GM12878 (cell line): Measurements from ENCODE around the gene SOX4. TPM values are rescaled to one million over a fixed set of nuclear protein-coding genes. Genes with fewer than 3 reads are reported as not detected.

ENCODE experiments used
- ATF7 ChIP-seq: fragments of 450-650 bp; IDR thresholded peaks from 2 replicates; pipeline ENCODE4 v1.6.1; 2016; ENCODE audit warnings: low read depth, mild to moderate bottlenecking
- BCLAF1 ChIP-seq: fragments of 450-650 bp; IDR thresholded peaks from 2 replicates; pipeline ENCODE4 v1.6.1; 2017; ENCODE audit warnings: antibody characterized with exemption, mild to moderate bottlenecking, moderate library complexity
- JUNB ChIP-seq: IDR thresholded peaks from 2 replicates; pipeline ENCODE4 v1.6.1; 2016; ENCODE audit warnings: antibody characterized with exemption, mild to moderate bottlenecking
- NRF1 ChIP-seq: conservative IDR thresholded peaks from 2 replicates; pipeline ENCODE4 v1.6.1; 2011; ENCODE audit warnings: mild to moderate bottlenecking, low read depth, low read length, improper control_type of control experiment
- RFX5 ChIP-seq: IDR thresholded peaks from 2 replicates; pipeline ENCODE4 v1.6.1; 2011; ENCODE audit warnings: low read depth, low read length, improper control_type of control experiment
- TARDBP ChIP-seq: IDR thresholded peaks from 2 replicates; pipeline ENCODE4 v1.6.1; 2016; ENCODE audit warnings: borderline replicate concordance
- YY1 ChIP-seq: IDR thresholded peaks from 2 replicates; pipeline ENCODE4 v1.6.1; 2011; ENCODE audit warnings: low read depth, mild to moderate bottlenecking, low read length
- ZBTB11 ChIP-seq: fragments of 450-650 bp; formaldehyde crosslinking; IDR thresholded peaks from 2 replicates; pipeline ENCODE4 v1.5.0; 2022; ENCODE audit warnings: mild to moderate bottlenecking, missing genetic modification characterization
- ZBTB4 ChIP-seq: fragments of 450-650 bp; formaldehyde crosslinking; IDR thresholded peaks from 2 replicates; pipeline ENCODE4 v1.4.0; 2022; ENCODE audit warnings: mild to moderate bottlenecking, moderate library complexity
- polyA plus RNA-seq, 11 experiments: library from polyadenylated mRNA; depleted of rRNA in 4 of 11; unstranded in 6 of 11; stranded (reverse) in 5 of 11; fragments of >200 nt; fragmentation: Nextera tagmentation in 4 of 11; fragmentation: Illumina TruSeq in 1 of 11; extraction: Ambion mirVana in 4 of 11; extraction: Trizol in 1 of 11; gene quantifications; 1 replicate in 1 of 11; 2 replicates in 10 of 11; pipeline versions ENCODE4 v1.2.1 to v1.2.3, GENCODE V29; 2011 to 2016; ENCODE audit warnings: inconsistent platforms in 2 of 11, missing spikeins in 2 of 11, low read depth in 1 of 11
- total RNA-seq, 4 experiments: library from RNA; depleted of rRNA in 3 of 4; stranded (reverse); fragments of >200 nt in 3 of 4; fragmentation: Illumina TruSeq in 1 of 4; extraction: Trizol in 1 of 4; gene quantifications; 2 replicates each; pipeline versions ENCODE4 v1.2.1 to v1.2.3, GENCODE V29; 2013 to 2021
- TF ChIP-seq, protein P1 (sequence below), 3 experiments: IDR thresholded peaks in 2 of 3; conservative IDR thresholded peaks in 1 of 3; 2 replicates each; pipeline ENCODE4 v1.5.1; 2011; ENCODE audit warnings: low read depth in 3 of 3, low read length in 3 of 3, mild to moderate bottlenecking in 3 of 3, control low read depth in 2 of 3, moderate library complexity in 2 of 3, inconsistent platforms in 1 of 3, mixed read lengths in 1 of 3; ENCODE audit not compliant: control insufficient read depth in 2 of 3, insufficient read depth in 1 of 3; ENCODE audit errors: extremely low read depth in 1 of 3

SOX4 gene
- total and polyA plus RNA-seq, 10 of the 15 experiments (the other 5 are each of a cell fraction or from before 2014, with no cell fraction given): 16.8 to 119 (median 26.5) TPM

GRCh38 chr6:21596949-21597682 is 3.6 kb downstream of the SOX4 start (continued):
- TF ChIP-seq YY1 (no peak), BCLAF1 (no peak), TARDBP (no peak), RFX5 (no peak), ZBTB11 (CRISPR knock-in tag) (no peak), ATF7 (no peak), ZBTB4 (CRISPR knock-in tag) (no peak), NRF1 (no peak), JUNB (no peak)
- TF ChIP-seq, protein P1, sequence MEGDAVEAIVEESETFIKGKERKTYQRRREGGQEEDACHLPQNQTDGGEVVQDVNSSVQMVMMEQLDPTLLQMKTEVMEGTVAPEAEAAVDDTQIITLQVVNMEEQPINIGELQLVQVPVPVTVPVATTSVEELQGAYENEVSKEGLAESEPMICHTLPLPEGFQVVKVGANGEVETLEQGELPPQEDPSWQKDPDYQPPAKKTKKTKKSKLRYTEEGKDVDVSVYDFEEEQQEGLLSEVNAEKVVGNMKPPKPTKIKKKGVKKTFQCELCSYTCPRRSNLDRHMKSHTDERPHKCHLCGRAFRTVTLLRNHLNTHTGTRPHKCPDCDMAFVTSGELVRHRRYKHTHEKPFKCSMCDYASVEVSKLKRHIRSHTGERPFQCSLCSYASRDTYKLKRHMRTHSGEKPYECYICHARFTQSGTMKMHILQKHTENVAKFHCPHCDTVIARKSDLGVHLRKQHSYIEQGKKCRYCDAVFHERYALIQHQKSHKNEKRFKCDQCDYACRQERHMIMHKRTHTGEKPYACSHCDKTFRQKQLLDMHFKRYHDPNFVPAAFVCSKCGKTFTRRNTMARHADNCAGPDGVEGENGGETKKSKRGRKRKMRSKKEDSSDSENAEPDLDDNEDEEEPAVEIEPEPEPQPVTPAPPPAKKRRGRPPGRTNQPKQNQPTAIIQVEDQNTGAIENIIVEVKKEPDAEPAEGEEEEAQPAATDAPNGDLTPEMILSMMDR (IDR thresholded peaks at IDR 0.05 in 2 of 3, conservative IDR thresholded peaks at IDR 0.05 in 1 of 3; ENCODE audit: control insufficient read depth in 2 of 3, extremely low read depth in 1 of 3, insufficient read depth in 1 of 3, low read depth in 3 of 3, low read length in 3 of 3): peak in 2 of 3 experiments; percentile 31 to 48; a peak in 2 of 6 replicates
